ENCODE data around the gene P2RX4. TPM values are rescaled to one million over a fixed set of nuclear protein-coding genes. Genes with fewer than 3 reads are reported as not detected.

P2RX4 gene
- total and polyA plus RNA-seq, 2 of the 8 experiments (the other 6 are each of a cell fraction or from before 2014, with no cell fraction given) = 9.5 to 12.2 TPM

GRCh38 chr12:121214855-121215745, 5.2 kb downstream of the P2RX4 start:
- Histone ChIP-seq H4K8ac (ENCODE audit: extremely low read depth, insufficient read depth, low read length) (no peak overlapping the region), H3K36me3 (ENCODE audit: control insufficient read depth in 2 of 4, insufficient read depth in 4 of 4, low read length in 3 of 4) (no peaks in the 10 kb centered on the region), H3K79me2 (ENCODE audit: control insufficient read depth in 1 of 2, insufficient read depth in 2 of 2, low read length in 2 of 2) (no peaks in the 10 kb centered on the region), H3K4me3 (ENCODE audit: extremely low read depth in 1 of 4, insufficient read depth in 2 of 4, low read depth in 3 of 4, low read length in 4 of 4) (no peak overlapping the region), H3K9ac (replicated peaks in 1 of 4; ENCODE audit: extremely low read depth in 1 of 4, low read depth in 3 of 4, low read length in 3 of 4) (no peak overlapping the region), H2BK20ac (ENCODE audit: low read length) (no peak overlapping the region), H2BK120ac (replicated peaks; ENCODE audit: low read depth, low read length) (no peak overlapping the region), H2AFZ (ENCODE audit: low read length) (no peak overlapping the region), H4K91ac (replicated peaks; ENCODE audit: insufficient read length, low read length) (no peak overlapping the region), H2BK12ac (ENCODE audit: low read depth, low read length) (no peak overlapping the region), H3K23ac (ENCODE audit: insufficient read length) (no peak overlapping the region), H3K4me1 (replicated peaks in 1 of 4; ENCODE audit: control insufficient read depth in 3 of 4, insufficient read depth in 4 of 4, low read length in 3 of 4) (peaks cover 0 to 4% (median 0%) of the 10 kb centered on the region in 4 experiments; a peak in 3 of 7 replicates), H2BK15ac (ENCODE audit: low read length) (no peak overlapping the region), H3K9me3 (ENCODE audit: insufficient read depth in 2 of 2, low read depth in 1 of 2, low read length in 1 of 2) (no peaks in the 10 kb centered on the region), H4K20me1 (replicated peaks in 1 of 2; ENCODE audit: control insufficient read depth in 1 of 2, insufficient read depth in 2 of 2, low read length in 2 of 2) (no peaks in the 10 kb centered on the region), H3K23me2 (ENCODE audit: low read depth, low read length) (peaks cover 6% of the 10 kb centered on the region; the same call in 1 of the 2 replicates), H3K27me3 (replicated peaks in 1 of 4; ENCODE audit: control insufficient read depth in 3 of 4, extremely low read depth in 1 of 4, insufficient read depth in 3 of 4, low read length in 3 of 4) (no peaks in the 10 kb centered on the region), H3K18ac (ENCODE audit: extremely low read depth, low read length) (no peak overlapping the region), H3K79me1 (ENCODE audit: low read depth, low read length) (no peaks in the 10 kb centered on the region), H4K5ac (ENCODE audit: insufficient read length, low read depth, low read length) (no peak overlapping the region), H3K4ac (replicated peaks; ENCODE audit: insufficient read length, low read depth, low read length) (no peak overlapping the region), H3K56ac (replicated peaks; ENCODE audit: insufficient read length, low read depth, low read length) (no peak overlapping the region), H3K4me2 (ENCODE audit: insufficient read depth in 1 of 2, low read depth in 2 of 2, low read length in 2 of 2) (no peak overlapping the region), H3K27ac (ENCODE audit: low read depth, low read length) (no peak overlapping the region), H3K14ac (ENCODE audit: insufficient read length) (no peak overlapping the region), H2BK5ac (ENCODE audit: low read depth, low read length) (no peak overlapping the region), H2AK5ac (ENCODE audit: low read depth, low read length) (no peak overlapping the region)
- no peak for DNase-seq (ENCODE audit: low read depth in 1 of 2, low spot score in 2 of 2)
- 88% methylated on average over 11 of the region's 14 CpGs; no CpG with 5 or more reads in 1 of the 2 experiments for WGBS, 2 experiments (ENCODE audit: extremely low coverage in 1 of 2, insufficient coverage in 1 of 2, insufficient read length in 1 of 2, insufficient replicate concordance in 2 of 2, low coverage in 1 of 2, low lambda C conversion rate in 2 of 2, missing lambda C conversion rate in 1 of 2)
- FAIRE-seq = no peak
- ChIA-PET POLR2A (ENCODE audit: partially characterized antibody) (interaction anchor here (2.0 kb wide), 1 partner anchor 9 kb away, joined by 12 read pairs; no protein-coding TSS in a partner anchor), CTCF (ENCODE audit: partially characterized antibody) (interaction anchor here (1.1 to 1.7 kb wide), 2 partner anchors 25 to 154 kb away, joined by 4 to 6 read pairs; no protein-coding TSS in a partner anchor)
- TF ChIP-seq YY1 (IDR thresholded peaks at IDR 0.05; ENCODE audit: low read depth, low read length) (no peak), RBBP5 (IDR thresholded peaks at IDR 0.05; ENCODE audit: borderline replicate concordance, low read depth, low read length) (no peak)
